Stomach (tissue), 4 donors: Measurements from ENCODE around the gene TNK2.
"Not testable (repeated sequence)": the region's sequence is repeated elsewhere in the genome, so short reads cannot be mapped to it uniquely, and the experiment has no call there.

Source experiments
- CTCF ChIP-seq, 7 experiments: fragments of 450-650 bp in 4 of 7; fragments of 200-600 bp in 3 of 7; sonication (generic) in 3 of 7; IDR thresholded peaks; one replicate each; pipeline ENCODE4 v1.5.1; 2016 to 2019; ENCODE audit warnings: antibody characterized with exemption in 7 of 7, control low read depth in 2 of 7, mild to moderate bottlenecking in 1 of 7
- EP300 ChIP-seq: sonication (generic); formaldehyde crosslinking; IDR thresholded peaks from one replicate; pipeline ENCODE4 v1.6.1; 2017; ENCODE audit warnings: antibody characterized with exemption
- POLR2A ChIP-seq, 4 donors: fragments of 450-650 bp; IDR thresholded peaks; one replicate each; pipeline ENCODE4 v1.6.1; 2016; ENCODE audit warnings: antibody characterized with exemption in 4 of 4, control low read depth in 2 of 4, mild to moderate bottlenecking in 1 of 4, moderate library complexity in 1 of 4

DNA sequence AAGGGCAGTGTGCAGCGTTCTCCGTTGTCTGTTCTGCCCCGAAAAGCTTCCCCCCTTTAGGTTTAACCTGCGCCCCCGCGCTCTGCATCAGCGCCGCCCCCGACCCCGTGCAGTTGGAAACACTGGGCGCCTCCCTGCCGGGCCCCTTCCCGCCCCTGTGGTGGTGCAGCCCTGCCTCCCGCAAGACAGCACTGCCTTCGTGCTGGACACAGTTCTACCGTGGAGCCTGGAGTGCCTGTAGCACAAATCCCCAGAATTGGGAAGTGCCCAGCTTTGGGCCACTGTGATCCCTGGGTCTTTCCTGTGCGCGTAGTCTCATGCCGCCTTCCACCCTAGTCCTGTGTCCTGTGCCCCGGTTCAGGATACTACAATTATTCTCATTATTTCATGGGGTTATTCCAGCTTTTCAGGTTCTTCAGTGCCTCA, 47.1 kb upstream of the TNK2 start:
- not testable (repeated sequence) for TF ChIP-seq CTCF (IDR thresholded peaks at IDR 0.05); POLR2A (IDR thresholded peaks at IDR 0.05); EP300
